Stimulated activated CD4-positive, alpha-beta T cell treated with anti-CD3 and anti-CD28 coated beads, Interleukin-15, amount 100 ng/mL, for 48 hours (primary cell): ENCODE measurements around the gene TRIM9.

ENCODE experiments used
- DNase-seq, 2 donors: peaks; one replicate each; pipeline ENCODE4 v3.0.0-alpha.2; 2020; ENCODE audit warnings: low read depth in 2 of 2

Gene TRIM9

DNA sequence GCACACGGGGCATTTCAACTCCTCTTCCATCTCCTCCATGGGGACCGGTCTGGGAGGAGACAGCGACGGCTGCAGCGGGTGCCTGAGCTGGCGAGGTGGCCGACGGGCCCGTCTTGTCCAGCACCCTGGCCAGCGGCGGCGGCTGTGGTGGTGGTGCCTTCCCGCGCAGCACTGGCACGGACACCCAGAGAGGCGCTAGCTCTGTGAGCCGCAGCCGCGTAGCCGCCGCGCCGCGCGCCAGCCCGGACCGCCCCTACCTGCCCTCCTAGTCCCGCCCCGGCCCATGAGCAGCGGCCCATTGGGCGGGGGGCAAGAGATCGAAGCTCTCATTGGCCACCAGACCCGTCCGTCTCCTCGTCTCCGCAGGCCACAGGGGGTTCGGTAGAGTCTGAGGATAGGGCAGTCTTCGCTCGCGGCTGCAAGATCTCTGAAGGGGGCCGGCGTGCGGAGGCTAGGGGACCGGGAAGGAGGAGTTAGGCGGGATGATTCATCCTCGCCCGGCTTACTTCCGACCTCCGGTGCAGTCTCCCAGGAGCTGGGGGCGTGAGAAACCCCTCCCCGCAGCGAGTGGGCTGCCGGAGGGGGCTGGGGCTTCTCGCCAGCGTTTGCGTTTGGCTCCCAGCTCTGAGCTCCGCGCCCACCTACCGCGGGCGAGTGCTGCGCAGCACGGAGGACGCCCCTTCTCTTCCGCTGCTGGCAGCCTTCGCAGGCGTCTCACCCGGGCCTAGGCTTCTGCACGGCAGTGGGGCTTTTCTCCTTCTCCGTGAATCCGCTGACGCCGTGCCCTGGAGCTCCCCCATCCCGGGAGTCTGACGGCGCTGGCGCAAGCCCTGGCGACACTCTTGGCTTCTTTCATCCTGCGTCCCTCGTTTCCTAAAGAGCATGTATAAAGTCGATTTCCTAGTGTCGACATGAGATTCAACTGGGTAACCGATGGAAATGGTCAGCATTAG, at the start of gene TRIM9:
TRIM9 (minus strand) TSS at position 205 of the 953 bp plus-strand sequence; CDS start at position 39, 166 bp downstream.
- DNase-seq = peak; percentile 85 to 91

DNA sequence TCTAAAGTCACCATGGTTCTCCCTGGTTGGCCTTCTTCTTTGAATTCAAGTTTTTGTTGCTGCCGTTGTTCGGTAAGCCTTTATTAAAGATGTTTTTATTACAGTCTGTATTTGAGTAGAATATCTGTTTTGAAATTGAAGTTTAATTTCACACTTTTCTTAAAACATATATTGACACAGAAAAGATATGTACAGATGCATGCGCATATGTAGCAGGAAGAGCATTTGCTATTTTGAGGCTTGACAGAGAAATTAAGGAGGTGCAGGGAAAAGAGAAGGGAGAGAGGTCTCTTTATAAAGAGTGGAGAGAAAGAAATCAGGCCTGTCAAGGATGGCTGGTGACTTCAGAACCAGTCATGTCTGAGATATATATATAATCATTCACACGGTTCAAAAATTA, 46.0 kb upstream of the TRIM9 start:
- DNase-seq = no peak

DNA sequence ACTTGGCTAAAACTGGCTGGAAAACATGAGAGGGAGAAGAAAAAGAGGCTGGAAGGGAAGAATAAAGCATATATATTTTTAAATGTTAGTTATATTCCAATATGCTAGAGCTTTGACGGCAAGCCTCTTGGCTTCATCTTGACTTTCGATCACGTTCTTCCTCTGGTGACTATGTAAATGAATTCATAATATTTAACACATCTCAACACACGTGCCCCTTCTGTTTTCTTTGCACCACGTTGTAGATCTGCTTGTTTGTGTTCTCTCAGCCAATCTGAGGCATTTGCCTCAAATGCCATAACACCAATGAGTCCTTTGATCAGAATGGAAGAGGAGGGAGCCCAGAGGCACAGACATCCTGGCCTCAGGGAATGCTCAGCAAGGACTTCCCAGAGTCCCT, 45.4 kb upstream of the TRIM9 start:
- no peak for DNase-seq

DNA sequence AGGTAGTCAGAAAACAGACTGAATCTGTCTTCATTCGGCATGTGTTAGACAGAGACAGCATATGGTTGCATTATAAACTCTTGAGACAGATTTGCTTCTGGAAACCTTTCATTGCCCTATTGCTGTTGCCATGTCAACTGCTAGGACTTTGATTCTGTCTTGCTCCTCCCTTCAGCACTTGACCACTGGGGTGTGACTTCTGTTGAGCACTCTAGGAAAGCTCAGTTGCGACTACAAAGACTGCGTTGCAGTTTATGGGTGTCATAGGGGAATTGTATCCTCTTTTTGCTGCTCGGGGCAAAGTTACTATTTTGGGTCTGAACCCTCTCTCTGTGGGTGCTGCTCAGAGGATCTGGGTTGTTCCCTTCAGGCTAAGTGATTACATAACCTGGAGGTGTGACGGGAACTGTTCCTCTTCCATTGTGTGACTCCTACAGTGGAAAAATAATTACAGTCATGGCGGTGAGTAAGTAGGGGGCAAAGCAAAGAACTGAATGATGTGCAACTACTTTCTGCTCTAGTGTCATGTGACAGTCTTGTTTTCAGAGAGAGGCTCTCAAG, 44.3 kb upstream of the TRIM9 start:
- no peak for DNase-seq

DNA sequence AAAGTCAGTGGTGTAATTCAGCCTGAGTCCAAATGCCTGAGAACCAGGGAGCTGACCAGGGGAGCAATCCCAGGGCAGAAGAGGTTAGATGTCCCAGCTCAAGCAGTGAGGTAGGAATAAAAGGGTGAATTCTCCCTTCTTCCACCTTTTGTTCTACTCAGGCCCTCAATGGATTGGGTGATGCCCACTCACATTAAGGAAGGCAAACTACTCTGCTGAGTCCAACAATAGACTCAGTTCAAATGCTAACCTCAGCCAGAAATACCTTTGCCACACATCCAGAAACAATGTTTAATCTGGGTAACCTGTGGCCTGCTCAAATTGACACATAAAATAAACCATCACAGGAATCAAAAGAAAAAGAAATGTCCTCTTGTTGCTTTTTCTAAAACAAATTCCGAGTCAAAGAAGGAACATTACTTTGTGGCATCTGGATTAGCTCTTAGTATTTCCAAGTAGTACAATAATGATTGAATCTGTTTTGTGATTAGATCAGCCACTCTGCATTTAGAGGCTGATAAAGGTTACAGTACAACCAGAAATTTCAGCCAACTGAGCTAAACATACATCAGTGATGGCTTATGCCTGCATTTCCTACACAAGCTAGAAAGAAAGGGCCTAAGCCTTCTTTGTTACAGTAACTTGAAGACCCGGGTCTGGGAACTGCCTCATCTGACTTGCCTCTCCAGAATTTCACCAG, 43.6 kb upstream of the TRIM9 start:
- no peak for DNase-seq

DNA sequence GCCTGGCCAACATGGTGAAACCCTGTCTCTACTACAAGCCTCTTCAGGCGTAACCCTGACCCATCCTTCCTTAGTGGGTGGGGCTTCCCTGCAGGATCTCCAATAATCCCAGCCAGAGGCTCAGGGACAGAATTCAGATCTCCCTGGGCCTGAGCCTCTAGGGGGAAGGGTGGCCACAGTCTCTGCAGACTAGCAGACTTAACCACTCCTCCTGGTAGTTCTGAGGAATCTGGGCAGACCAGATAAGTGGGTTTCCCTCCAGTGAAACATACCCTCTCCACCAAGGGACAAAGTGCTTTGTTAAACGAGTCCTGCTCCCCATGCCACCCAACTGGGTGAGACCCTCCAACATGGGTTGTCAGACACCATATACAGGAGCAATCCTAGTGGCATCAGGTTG, 36.6 kb upstream of the TRIM9 start:
- DNase-seq = no peak

DNA sequence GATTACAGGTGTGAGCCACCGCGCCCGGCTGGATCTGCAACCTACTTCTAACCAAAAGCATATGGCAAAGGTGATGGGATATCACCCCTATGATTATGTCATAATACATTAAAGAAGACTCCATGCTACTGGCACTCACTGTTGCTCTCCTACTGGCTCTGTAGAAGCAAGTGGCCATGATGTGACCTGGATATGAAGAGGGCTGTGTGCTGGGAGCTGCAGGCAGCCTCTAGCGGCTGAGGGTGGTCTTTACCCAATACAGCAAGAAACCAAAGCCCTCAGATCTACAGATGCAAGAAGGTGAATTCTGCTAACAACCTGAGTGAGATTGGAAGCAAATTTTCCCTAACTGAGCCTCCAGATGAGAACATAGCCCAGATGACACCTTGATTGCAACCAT, 34.2 kb upstream of the TRIM9 start:
- DNase-seq = no peak

DNA sequence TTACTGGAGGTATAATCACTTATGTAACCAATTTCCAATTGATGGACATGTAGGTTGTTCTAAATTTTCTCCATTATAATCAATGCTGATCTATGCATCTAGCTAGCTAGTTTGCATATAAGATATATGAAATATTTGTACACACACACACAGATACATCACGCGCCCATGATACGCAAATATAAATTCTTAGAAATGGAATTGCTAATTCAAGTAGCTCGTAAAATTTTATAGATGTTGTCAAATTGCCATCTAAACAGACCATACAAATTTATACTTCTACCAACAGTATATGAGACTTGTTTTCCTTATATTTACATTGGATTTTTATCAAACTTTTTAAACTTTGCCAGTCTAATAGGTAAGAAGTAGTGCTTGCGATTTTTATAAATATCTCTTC, 29.1 kb upstream of the TRIM9 start:
- no peak for DNase-seq

DNA sequence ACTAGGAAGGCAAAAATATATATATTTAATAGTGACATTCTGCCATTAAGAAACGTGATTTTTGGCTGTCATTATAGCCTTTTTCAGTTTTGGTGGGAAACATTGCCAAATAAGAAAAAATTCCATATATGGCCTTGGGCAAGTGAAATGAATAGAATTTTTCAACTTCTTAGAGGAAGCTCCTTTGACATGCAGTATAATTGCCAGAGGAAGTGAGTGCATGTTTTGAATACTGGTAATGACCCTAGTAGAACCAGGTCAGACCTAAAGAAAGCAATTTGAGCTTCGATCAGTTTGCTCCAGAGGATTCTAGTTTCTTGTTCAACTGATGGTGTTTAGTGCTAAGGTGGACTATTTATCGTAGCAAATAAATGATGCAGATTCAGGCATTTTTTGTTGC, 26.2 kb upstream of the TRIM9 start:
- DNase-seq = no peak

DNA sequence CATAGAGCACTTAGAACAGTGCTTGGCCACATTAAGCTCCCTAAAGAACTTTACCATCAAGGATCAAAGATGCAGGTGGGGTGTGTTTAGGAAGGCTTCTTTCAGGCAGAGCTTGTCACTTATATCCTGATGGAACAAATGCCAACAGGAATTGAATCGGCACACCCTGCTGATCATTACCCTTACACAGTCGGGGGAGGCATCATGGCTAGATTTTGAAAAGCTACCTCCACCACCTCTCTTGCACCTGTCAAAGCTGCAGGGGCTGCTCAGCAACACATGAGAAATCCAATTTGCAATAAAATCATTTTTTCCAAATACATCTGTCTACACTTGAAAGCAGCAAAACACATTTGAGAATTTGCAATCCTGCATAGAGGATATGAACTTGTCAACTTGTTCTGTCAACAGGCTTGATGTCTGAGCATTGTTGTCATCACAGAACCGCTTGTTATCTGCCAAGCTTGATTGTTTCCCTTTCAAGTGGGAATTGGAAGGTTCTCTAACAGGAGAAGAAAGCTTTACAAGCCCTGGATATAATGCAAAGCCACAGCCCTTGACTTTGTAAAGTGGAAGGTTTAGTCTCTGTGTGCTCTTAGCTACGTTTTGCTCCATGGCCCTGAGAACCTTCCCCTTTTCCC, 24.6 kb upstream of the TRIM9 start:
- DNase-seq = no peak

DNA sequence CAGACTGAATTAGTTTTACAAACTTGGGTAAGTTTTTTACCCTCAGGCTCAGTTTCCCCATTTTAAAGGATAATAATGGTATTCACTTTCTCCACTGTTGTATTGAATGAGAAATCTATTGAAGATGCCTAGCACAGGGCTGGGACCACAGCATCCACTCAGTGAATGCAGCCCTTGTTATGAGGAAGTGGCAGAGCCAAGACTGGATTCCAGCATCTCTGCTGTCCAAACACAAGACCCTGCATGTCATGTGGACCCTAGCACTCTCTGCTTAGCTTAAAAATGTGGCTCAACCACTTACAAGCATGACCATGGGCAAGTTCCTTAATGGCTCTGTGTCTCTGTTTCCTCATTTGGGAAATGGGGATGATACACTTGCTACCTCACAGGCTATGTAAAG, 24.1 kb upstream of the TRIM9 start:
- DNase-seq = no peak

DNA sequence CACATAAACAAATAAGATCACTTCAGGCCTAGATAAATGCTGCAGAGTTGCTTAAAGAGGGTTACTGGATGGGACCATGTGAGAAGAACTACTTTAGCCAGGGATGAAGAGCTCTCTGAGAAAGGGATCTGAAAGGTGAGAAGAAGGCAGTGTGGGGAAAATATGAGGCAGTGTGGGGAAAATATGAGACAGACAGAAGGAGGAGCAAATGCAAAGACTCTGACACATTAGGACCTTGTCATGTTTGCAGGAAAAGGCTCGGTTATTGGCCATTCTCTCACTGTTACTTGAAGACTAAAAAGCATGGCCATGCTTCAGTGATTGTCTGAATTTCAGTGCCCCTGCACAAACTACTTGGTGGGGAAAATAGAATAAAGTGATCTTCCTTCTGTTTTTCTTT, 22.7 kb upstream of the TRIM9 start:
- DNase-seq = no peak

DNA sequence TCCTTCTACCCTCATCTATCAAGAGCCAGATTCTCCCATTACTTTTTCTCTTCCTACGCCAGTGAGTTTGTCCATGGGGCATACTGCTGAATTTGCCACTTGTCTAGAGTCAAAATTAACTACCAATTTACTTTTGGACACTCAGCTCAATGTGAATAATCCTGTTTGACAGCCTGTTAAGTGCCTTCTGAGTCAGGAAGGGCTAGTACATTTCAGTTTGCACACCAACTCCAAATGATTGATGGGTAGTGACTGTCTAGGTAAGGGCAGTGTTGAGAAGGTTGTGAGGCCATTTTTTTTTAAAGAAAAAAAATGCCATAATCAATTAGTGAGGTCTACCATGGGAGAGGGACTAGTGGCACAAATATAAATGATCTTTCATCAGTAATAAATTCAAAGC, 21.8 kb upstream of the TRIM9 start:
- DNase-seq = no peak

DNA sequence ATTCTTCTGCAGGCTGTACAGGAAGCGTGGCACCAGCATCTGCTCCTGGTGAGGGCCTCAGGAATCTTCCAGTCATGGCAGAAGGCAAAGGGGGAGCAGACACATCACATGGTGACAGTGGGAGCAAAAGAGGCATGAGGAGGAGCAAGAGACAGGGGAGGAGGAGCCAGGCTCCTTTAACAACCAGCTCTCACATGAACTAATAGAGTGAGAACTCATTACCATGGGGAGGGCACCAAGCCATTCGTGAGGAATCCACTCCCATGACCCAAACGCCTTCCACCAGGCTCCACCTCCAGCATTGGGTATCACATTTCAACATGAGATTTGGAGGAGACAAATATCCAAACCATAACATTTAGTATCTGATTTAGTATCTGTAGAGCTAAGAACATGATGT, 14.7 kb upstream of the TRIM9 start:
- DNase-seq = no peak

DNA sequence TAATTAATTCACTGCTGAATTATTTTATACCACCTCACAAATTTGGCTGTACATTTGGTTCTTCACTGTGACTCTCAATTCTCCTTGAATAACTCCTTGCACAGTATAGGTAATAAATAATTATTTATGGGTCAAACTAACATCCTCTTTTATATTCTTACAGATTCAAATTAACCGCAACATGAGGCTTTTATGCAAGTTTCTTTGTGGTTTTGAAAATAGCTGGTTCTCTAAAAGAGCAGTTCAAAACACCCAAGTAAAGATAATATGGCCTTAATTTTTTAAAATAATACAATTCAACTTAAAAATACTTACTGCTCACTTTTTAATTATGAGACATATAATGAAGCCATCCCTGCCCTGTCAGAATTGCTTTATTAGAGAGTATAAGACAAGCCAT, 12.9 kb upstream of the TRIM9 start:
- DNase-seq = no peak

DNA sequence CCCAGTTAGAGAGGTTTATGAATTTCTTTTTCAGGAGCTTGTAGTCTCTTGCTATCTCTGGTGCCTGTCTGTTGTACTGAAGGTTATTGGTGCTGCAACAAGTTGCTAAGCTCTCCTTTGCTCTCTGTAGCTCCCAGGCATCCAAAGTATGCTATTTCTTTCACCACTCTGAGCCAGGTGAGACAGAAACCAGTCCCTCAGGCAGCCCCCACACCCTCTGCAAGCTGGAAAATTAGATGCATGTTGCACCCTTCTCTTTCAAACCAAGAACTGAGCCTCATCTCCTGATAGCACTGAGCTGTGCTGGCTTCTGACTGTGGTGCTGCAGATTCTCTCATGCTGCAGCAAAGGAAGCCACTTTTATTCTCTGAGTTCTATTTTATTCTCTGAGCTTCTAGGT, 9.6 kb upstream of the TRIM9 start:
- no peak for DNase-seq

DNA sequence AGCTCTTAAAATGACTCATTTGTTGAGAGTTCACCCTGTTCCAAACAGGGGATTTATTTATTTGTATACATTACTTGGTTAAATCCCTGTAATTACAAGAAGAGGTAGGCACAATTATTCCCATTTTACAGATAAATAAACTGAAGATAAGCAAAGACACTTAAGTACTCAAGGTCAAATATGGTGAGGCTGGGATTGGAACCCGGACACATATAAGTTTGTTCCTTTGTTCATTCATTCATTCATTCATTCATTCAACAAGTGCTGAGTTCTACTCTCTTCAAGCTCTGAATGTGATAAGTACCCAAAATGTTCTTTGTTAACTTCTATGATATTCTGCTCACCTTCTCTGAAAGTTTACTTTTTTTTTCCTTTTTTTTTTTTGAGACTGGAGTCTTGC, 2.4 kb upstream of the TRIM9 start:
- no peak for DNase-seq

DNA sequence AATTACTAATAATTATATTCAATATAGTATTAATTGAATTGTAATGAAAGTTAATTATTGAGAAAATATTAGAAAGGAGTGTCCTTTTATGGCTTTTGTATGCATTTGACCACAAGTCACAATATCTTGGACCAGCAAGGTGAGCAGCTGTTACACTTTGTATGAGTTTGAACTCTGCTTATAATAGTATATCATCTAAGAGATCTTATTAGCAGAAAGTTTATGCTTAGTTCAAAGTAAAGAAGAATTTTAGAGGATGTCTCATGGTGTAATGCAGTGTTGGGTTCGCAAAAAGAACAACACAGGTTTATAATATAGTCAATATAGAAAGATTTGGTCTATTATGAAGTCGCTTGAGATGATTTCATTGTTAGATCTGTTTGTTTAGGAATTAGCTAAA, 2.0 kb upstream of the TRIM9 start:
- no peak for DNase-seq

DNA sequence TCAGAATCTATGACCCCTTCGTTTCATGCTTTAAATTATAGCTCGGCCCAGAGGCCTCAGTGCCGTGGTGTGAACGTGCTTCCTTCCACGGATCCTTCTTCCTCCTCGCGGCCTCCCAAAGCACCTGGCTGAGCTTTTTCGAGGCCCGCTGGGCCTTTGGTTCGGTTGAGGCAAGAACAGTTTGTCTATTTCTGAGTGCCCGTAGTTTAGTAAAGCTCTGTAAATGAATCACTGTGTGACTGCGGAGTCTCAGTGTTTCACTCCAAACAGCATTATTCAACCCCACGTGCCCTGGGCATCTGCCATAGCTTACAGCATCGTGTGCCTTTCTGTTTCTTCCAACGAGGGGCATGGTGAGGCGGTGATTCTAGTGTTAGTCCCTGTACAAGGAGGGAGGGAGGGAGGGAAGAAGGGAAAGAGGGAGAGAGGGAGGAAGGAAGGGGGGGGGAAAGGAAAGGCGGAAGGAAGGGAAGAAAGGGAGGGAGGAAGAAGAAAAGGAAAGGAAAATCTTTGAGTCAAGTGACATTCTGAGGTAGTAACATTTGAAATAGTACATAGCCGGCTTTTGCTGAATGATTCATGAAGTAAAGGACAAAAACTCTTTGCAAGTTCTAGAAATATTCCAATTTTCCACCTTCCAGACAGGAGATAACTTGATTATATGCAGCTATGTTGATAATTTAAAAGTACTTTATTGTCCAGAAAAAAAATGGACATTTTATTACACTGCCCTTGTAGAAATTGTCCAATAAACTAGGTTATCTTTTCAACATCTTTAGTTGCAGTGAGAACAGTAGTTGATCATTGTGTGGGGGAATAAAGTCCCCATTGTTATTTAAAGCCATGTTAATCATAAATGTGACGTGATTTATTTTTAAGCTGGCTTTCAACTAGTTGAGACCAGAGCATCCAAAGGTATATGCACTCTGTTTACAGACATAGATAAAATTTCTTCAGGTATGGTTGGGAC, 1.2 kb upstream of the TRIM9 start:
- DNase-seq = peak in 1 of 2 donors; percentile 7

DNA sequence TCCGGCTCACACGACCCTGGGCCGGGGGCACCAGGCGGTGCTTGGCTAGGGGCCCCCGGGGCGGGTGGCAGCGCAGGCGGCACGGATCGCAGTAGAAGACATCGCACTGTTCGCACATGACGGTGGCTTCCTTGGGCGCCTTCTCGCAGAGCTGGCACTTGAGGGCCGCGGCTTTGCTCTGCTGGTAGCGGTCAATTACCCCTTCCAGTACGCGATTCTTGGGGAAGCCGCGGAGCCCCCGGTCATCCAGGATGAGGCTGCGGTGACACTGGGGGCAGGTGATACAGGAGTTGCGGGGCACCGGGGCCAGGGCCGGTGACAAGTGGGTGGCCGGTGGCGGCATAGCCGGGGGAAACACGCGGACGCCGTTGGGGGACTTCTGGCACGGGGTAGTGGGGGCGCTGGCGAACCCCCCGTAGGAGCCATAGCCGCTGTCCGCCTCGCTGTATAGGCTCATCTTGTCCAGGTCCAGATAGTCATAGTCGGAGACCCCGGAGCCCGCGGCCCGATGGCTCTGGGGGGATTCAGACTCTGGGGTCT, 553 bp downstream of the TRIM9 start:
- no peak for DNase-seq
